HEK293 (cell line): ENCODE data around the gene GPR141.

Experiments
- CTCF ChIA-PET: fragments of 350-600 bp; formaldehyde crosslinking; extraction: SDS; loops from one replicate; lab custom pipeline; 2021; ENCODE audit warnings: antibody characterized with exemption; lab: Yijun Ruan, JAX
- POLR2A ChIA-PET: fragments of 300-600 bp; formaldehyde crosslinking; extraction: SDS; loops from one replicate; lab custom pipeline; 2020; ENCODE audit warnings: antibody characterized with exemption, inconsistent platforms; lab: Yijun Ruan, JAX
- H3K27ac ChIP-seq: fragments of 200-500 bp; sonication (Bioruptor generic); 2 replicates; pipeline ENCODE4 v1.5.1; 2014; ENCODE audit warnings: low read depth, low read length, control low read depth, inconsistent platforms; ENCODE audit errors: extremely low read depth
- H3K36me3 ChIP-seq, 2 experiments: fragments of 200-500 bp in 1 of 2; sonication (Bioruptor generic) in 1 of 2; 1 replicate in 1 of 2; 2 replicates in 1 of 2; pipeline ENCODE4 v1.5.1; 2014 to 2017; ENCODE audit warnings: inconsistent platforms in 2 of 2, low read length in 2 of 2; ENCODE audit not compliant: control insufficient read depth in 2 of 2, insufficient read depth in 1 of 2
- H3K4me1 ChIP-seq: fragments of 200-500 bp; sonication (Bioruptor generic); 2 replicates; pipeline ENCODE4 v1.5.1; 2014; ENCODE audit warnings: mild to moderate bottlenecking, low read length, inconsistent platforms; ENCODE audit not compliant: control insufficient read depth, insufficient read depth
- H3K4me3 ChIP-seq: 2 replicates; pipeline ENCODE4 v1.5.1; 2011; ENCODE audit warnings: low read depth, mild to moderate bottlenecking, control low read depth, low read length, moderate library complexity
- H3K9me3 ChIP-seq: fragments of 200-500 bp; sonication (Bioruptor generic); 2 replicates; pipeline ENCODE4 v1.5.1; 2014; ENCODE audit warnings: low read depth, low read length, inconsistent platforms; ENCODE audit not compliant: control insufficient read depth, insufficient read depth
- PBX3 ChIP-seq: sonication (generic); formaldehyde crosslinking; IDR thresholded peaks from 2 replicates; pipeline ENCODE4 v1.8.1; 2022; ENCODE audit warnings: mild to moderate bottlenecking, moderate library complexity, missing genetic modification reagents
- REST ChIP-seq: fragments of 450-650 bp; formaldehyde crosslinking; IDR thresholded peaks from 2 replicates; pipeline ENCODE4 v1.5.1; 2016; ENCODE audit warnings: missing biosample characterization, missing genetic modification characterization
- SP3 ChIP-seq: fragments of 450-650 bp; formaldehyde crosslinking; IDR thresholded peaks from 2 replicates; pipeline ENCODE4 v1.5.1; 2016; ENCODE audit warnings: missing biosample characterization, missing genetic modification characterization
- SP7 ChIP-seq: fragments of 450-650 bp; formaldehyde crosslinking; IDR thresholded peaks from 2 replicates; pipeline ENCODE4 v1.5.1; 2016; ENCODE audit warnings: missing biosample characterization, missing genetic modification characterization
- YY1 ChIP-seq: fragments of 450-650 bp; formaldehyde crosslinking; IDR thresholded peaks from 2 replicates; pipeline ENCODE4 v1.5.1; 2018; ENCODE audit warnings: missing biosample characterization, missing genetic modification characterization
- ZBTB26 ChIP-seq: fragments of 450-650 bp; formaldehyde crosslinking; optimal IDR thresholded peaks from 2 replicates; pipeline ENCODE3; 2016; ENCODE audit warnings: missing biosample characterization, mild to moderate bottlenecking, missing genetic modification characterization
- ZBTB7A ChIP-seq: fragments of 450-650 bp; formaldehyde crosslinking; IDR thresholded peaks from 2 replicates; pipeline ENCODE4 v1.5.1; 2016; ENCODE audit warnings: low read depth, missing biosample characterization, missing genetic modification characterization
- ZNF175 ChIP-seq: fragments of 450-650 bp; formaldehyde crosslinking; IDR thresholded peaks from 2 replicates; pipeline ENCODE4 v1.5.1; 2016; ENCODE audit warnings: missing biosample characterization, missing genetic modification characterization
- ZNF19 ChIP-seq: fragments of 450-650 bp; formaldehyde crosslinking; IDR thresholded peaks from 2 replicates; pipeline ENCODE4; 2016; ENCODE audit warnings: missing biosample characterization, missing genetic modification characterization, low read depth
- ZNF214 ChIP-seq: fragments of 450-650 bp; formaldehyde crosslinking; IDR thresholded peaks from 2 replicates; pipeline ENCODE4 v1.5.1; 2017; ENCODE audit warnings: missing biosample characterization, mild to moderate bottlenecking, missing genetic modification characterization, borderline replicate concordance
- ZNF324 ChIP-seq: fragments of 450-650 bp; formaldehyde crosslinking; IDR thresholded peaks from 2 replicates; pipeline ENCODE4 v1.5.1; 2016; ENCODE audit warnings: missing biosample characterization, missing genetic modification characterization
- ZNF335 ChIP-seq: fragments of 450-650 bp; formaldehyde crosslinking; conservative IDR thresholded peaks from 2 replicates; pipeline ENCODE4 v1.5.1; 2016; ENCODE audit warnings: missing biosample characterization, missing genetic modification characterization
- ZNF341 ChIP-seq: fragments of 450-650 bp; formaldehyde crosslinking; IDR thresholded peaks from 2 replicates; pipeline ENCODE4; 2016; ENCODE audit warnings: low read depth, missing biosample characterization, missing genetic modification characterization
- ZNF473 ChIP-seq: fragments of 450-650 bp; formaldehyde crosslinking; IDR thresholded peaks from 2 replicates; pipeline ENCODE4 v1.5.1; 2017; ENCODE audit warnings: missing biosample characterization, missing genetic modification characterization
- ZNF513 ChIP-seq: fragments of 450-650 bp; IDR thresholded peaks from 2 replicates; pipeline ENCODE4 v1.5.1; 2018; ENCODE audit warnings: missing biosample characterization, missing genetic modification characterization
- ZNF521 ChIP-seq: fragments of 450-650 bp; formaldehyde crosslinking; IDR thresholded peaks from 2 replicates; pipeline ENCODE4 v1.5.1; 2017; ENCODE audit warnings: missing biosample characterization, mild to moderate bottlenecking, missing genetic modification characterization
- ZNF529 ChIP-seq: fragments of 450-650 bp; formaldehyde crosslinking; IDR thresholded peaks from 2 replicates; pipeline ENCODE4 v1.5.1; 2017; ENCODE audit warnings: missing genetic modification characterization, missing biosample characterization; ENCODE audit not compliant: insufficient replicate concordance
- ZNF701 ChIP-seq: fragments of 450-650 bp; formaldehyde crosslinking; IDR thresholded peaks from 2 replicates; pipeline ENCODE4 v1.5.1; 2016; ENCODE audit warnings: missing biosample characterization, missing genetic modification characterization
- ZNF791 ChIP-seq: fragments of 450-650 bp; formaldehyde crosslinking; IDR thresholded peaks from 2 replicates; pipeline ENCODE4 v1.5.1; 2016; ENCODE audit warnings: missing biosample characterization, missing genetic modification characterization
- ZNF830 ChIP-seq: fragments of 450-650 bp; IDR thresholded peaks from 2 replicates; pipeline ENCODE4 v1.5.0; 2018; ENCODE audit warnings: missing biosample characterization, missing genetic modification characterization, low read depth, mild to moderate bottlenecking, moderate library complexity
- ZNF837 ChIP-seq: fragments of 450-650 bp; formaldehyde crosslinking; IDR thresholded peaks from 2 replicates; pipeline ENCODE4 v1.5.1; 2016; ENCODE audit warnings: missing biosample characterization, missing genetic modification characterization

GPR141 gene

GRCh38 chr7:37765872-37766525 is 82.4 kb downstream of the GPR141 start (continued):
- no peak for TF ChIP-seq SP7

- Histone ChIP-seq H3K4me1 (no peaks in the 10 kb centered on the region), H3K4me3 (no peak overlapping the region), H3K9me3 (no peaks in the 10 kb centered on the region), H3K27ac (no peak overlapping the region), H3K36me3 (no peaks in the 10 kb centered on the region)
- ChIA-PET POLR2A (no interaction called here), CTCF (interaction anchor here (0.7 kb wide), 1 partner anchor 37 kb away, joined by 5 read pairs; no protein-coding TSS in a partner anchor)
- TF ChIP-seq ZNF341 (tag by site-specific recombination): no peak
- TF ChIP-seq ZBTB26 (tag by site-specific recombination): no peak
- no peak for TF ChIP-seq ZNF529
- no peak for TF ChIP-seq ZNF830 (tag by site-specific recombination)
- no peak for TF ChIP-seq ZNF214 (tag by site-specific recombination)
- no peak for TF ChIP-seq ZNF701 (tag by site-specific recombination)
- TF ChIP-seq ZNF175 (tag by site-specific recombination): no peak
- no peak for TF ChIP-seq ZNF335 (tag by site-specific recombination)
- TF ChIP-seq ZNF837 (tag by site-specific recombination): no peak
- TF ChIP-seq ZNF521: no peak
- TF ChIP-seq ZNF791 (tag by site-specific recombination): no peak
- TF ChIP-seq PBX3: no peak
- no peak for TF ChIP-seq ZBTB7A (tag by site-specific recombination)
- no peak for TF ChIP-seq YY1 (tag by site-specific recombination)
- TF ChIP-seq ZNF324 (tag by site-specific recombination): no peak
- TF ChIP-seq SP3 (tag by site-specific recombination): no peak
- TF ChIP-seq ZNF19 (tag by site-specific recombination): no peak
- no peak for TF ChIP-seq REST
- no peak for TF ChIP-seq ZNF513
- TF ChIP-seq ZNF473 (tag by site-specific recombination): no peak
These were observed 85.0 kb downstream of the GPR141 start for GRCh38 chr7:37768611-37769010.
